GM18520 (cell line): ENCODE data around the gene OGT.
"Not testable (repeated sequence)": the region's sequence is repeated elsewhere in the genome, so short reads cannot be mapped to it uniquely, and the experiment has no call there.

Experiments
- ATAC-seq: cut with Tn5 transposase; IDR thresholded peaks from one replicate; pipeline ENCODE4 v1.9.1; 2021; ENCODE audit not compliant: unreplicated experiment

The OGT gene

GRCh38 chrX:71579990-71580380, 47.1 kb downstream of the OGT start:
- no peak for ATAC-seq

GRCh38 chrX:71581210-71581609, 48.3 kb downstream of the OGT start:
- no peak for ATAC-seq

DNA sequence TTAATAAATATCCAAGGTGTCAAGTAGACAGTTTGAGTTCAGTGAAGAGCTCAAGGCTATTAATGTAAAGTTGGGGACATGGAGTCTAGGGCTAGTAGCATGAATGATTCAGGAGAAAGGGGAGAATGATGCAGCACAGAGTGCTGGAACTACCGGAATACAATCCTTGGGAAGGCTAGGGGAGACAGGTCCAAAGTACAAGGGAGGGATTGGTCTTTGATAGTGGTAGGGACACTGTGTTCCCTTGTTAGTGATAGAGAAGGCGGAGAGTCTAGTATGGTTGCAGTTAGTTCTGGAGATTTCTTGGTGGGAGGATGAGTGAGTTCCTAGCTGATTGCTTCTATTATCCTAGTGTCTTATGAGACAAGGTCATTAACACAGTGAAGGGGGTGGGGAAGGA, 54.0 kb downstream of the OGT start:
- no peak for ATAC-seq

- not testable (repeated sequence) for ATAC-seq
Measured at GRCh38 chrX:71593210-71593609, 60.3 kb downstream of the OGT start.

DNA sequence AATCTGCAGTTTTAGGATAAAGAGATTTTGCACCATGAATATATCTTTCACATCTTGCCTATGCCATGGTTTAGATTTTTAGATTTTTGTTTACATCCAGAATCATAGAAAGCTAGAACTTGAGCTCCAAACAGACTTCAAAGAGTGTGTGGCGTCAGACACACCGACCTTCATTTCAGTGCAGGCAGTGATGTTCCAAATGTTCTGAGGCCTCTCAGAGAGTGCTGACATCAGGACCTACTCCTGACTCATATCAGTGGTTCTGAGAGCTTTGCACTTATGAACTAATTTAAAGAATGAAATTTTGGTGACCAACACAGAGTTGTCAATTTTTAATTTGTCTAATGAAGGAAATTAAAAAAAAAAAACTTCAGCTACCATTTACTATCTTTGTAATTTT, 67.1 kb downstream of the OGT start:
- no peak for ATAC-seq

DNA sequence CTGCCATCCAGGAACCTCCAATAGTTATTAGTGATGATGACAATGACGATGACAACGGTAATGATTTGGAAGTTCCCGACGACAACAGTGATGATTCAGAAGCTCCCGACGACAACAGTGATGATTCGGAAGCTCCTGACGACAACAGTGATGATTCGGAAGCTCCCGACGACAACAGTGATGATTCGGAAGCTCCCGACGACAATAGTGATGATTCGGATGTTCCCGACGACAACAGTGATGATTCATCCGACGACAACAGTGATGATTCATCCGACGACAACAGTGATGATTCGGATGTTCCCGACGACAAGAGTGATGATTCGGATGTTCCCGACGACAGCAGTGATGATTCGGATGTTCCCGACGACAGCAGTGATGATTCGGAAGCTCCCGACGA, 70.7 kb downstream of the OGT start:
- ATAC-seq, result no peak

DNA sequence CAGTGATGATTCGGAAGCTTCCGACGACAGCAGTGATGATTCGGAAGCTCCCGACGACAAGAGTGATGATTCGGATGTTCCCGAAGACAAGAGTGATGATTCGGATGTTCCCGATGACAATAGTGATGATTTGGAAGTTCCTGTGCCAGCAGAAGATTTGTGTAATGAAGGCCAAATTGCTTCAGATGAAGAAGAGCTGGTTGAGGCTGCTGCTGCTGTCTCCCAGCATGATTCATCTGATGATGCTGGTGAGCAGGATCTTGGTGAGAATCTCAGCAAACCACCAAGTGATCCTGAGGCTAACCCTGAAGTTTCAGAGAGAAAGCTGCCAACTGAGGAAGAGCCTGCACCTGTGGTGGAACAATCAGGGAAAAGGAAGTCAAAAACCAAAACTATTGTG, 71.2 kb downstream of the OGT start:
- ATAC-seq, result no peak

- ATAC-seq, result no peak
Measured at GRCh38 chrX:71604796-71605568, 72.1 kb downstream of the OGT start.

- no peak for ATAC-seq
Measured at GRCh38 chrX:71606536-71607216, 73.8 kb downstream of the OGT start.

DNA sequence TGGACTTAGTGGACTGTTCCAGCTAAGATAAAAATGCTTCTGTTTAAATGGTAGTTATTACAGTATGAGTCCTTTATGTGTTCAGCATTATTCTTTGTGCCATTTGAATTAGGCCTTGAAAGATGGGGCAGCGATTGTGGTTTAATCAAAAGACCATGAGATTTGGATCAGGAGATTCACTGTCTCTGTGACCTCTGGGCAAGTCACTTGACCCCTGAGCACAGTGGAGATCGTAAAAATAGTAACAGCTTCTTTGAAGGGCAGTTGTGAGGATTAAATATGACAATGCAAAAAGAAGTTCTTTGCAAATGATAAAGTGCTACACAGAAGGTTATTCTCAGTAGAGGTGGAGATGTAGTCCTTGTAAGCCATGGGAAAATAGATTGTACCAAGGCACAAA, 74.6 kb downstream of the OGT start:
- no peak for ATAC-seq

DNA sequence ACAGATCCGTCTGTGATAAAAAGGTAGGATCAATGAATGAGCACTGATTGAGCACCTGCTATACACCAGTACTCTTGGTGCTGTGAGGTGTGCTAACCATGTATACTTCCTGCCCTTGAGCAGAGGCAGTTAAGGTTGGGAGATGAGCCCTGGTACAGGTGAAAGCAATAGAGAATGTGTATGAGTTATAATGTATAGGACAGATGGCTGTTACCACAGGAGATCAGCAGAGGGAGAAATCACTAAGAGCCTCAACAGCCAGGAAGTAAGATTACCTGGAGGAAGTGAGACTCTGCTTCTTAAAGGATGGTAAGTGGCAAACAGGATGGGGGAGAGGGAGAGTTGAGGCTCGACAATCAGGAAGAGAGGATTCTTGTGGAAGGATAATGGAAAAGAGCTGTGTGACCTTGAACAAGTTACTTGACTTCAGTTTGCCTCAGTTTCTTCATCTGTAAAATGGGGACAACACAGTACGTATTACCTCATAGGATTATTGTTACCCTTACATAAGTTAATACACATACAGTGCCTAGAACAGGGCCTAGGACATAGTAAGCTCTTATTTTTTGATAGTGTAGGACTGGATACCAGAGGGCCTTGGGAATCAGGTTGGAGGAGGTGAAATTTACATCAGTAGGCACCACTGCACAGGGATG, 76.3 kb downstream of the OGT start:
- ATAC-seq, result no peak

- not testable (repeated sequence) for ATAC-seq
Measured at GRCh38 chrX:71611736-71612135, 78.8 kb downstream of the OGT start.

DNA sequence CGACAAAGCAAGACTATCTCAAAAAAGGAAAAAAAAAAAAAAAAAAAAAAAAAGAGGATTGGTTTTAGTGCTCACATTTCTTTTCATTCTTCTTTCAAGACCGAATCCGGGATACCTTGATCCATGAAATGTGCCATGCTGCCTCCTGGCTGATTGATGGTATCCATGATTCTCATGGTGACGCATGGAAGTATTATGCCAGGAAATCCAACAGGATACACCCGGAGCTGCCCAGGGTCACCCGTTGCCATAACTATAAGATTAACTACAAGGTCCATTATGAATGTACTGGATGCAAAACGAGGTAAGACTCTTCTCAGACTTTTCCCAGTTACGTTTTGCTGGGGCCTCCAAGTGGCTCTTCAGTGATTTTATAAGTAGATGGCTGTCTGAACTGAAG, 79.4 kb downstream of the OGT start:
- no peak for ATAC-seq

DNA sequence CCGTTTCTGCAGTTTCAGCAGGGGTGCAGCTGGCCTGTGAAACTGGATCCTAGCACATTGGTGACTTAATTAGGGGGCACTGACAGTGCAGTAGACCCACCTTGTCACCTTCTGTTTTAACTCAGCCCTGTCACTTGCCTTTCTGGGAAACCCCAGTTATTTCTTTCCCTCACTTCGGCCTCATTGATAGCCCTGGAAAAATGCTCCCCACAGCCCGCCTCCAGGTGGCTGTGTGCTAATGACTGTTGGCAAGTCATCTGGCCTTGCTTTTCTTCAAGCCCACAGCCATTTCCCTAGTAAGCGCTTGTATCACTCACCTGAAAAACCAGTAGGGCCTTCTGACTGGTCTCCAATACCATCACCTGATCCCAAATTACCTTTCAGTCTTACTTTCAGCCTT, 82.2 kb downstream of the OGT start:
- no peak for ATAC-seq

DNA sequence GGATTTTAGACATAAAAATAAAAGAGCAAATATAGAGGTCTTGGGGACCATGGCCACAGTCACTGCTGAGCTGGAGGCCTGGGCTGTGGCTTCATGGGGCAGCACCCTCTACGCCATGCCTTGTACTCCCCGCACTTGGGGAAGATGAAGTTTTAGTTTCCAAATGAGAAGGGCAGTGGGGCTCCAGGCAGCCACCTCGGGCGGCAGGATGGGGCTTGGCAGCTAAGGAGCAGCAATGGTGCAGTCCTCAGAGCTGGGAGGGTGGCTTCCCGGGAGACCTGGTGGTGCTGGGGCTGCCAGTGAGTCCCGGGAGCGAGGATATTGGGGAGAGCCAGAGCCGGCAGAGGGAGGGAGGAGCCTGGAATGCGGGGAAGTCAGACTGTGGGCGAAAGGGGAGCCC, 83.0 kb downstream of the OGT start:
- no peak for ATAC-seq

GRCh38 chrX:71616672-71617529, 84.0 kb downstream of the OGT start:
- no peak for ATAC-seq

GRCh38 chrX:71617742-71618141, 84.8 kb downstream of the OGT start:
- no peak for ATAC-seq

DNA sequence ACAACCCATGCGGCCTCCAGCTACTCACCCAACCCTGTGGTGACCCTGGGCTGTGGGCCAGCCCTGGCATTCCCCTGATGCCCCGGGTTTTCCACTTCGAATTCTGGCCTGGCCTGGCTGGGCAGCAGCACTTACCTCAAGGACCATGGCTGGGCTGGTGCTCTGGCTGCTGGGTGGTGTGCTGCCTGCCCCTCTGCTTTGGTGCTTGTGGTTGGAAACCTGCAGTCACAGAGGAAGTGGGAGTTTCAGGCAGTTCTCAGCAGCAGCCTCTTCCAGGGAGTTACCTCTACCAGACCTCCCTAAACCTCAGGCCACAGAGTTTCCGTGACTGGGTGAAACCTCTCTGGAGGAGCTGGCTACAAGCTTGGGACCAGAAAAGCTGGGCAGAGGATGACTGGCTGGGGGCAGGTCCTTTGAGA, 85.4 kb downstream of the OGT start, which contains the start of gene CXCR3:
CXCR3 (minus strand) TSS at position 209 of the 419 bp plus-strand sequence; CDS start at position 147, 62 bp downstream.
- ATAC-seq, result peak; percentile 28

DNA sequence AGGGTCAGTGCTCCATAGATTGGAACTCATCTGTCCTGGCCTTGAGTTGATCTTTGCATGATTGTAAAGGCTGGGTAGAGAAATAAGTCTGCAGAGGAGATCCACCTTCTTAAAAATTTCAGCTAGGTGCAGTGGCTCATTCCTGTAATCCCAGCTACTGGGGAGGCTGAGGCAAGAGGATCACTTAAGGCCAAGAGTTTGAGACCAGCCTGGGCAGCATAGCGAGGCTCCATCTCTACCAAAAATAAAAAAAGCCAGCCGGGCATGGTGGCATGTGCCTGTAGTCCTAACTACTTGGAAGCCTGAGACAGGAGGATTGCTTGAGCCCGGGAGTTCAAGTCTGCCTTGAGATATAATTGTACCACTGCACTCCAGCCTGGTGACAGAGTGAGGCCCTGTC, 85.9 kb downstream of the OGT start:
- no peak for ATAC-seq

GRCh38 chrX:71619193-71619592, 86.3 kb downstream of the OGT start:
- ATAC-seq, result no peak

- no peak for ATAC-seq
Measured at GRCh38 chrX:71619986-71620385, 87.1 kb downstream of the OGT start.
